A549 (cell line): ENCODE data around the gene TSC2.
"Not testable (repeated sequence)": the region's sequence is repeated elsewhere in the genome, so short reads cannot be mapped to it uniquely, and the experiment has no call there.

ENCODE experiments used
- BHLHE40 ChIP-seq: IDR thresholded peaks from 2 replicates; pipeline ENCODE4 v1.6.1; 2012; ENCODE audit warnings: low read depth, low read length, inconsistent platforms
- CBX2 ChIP-seq: fragments of 200-600 bp; sonication (generic); IDR thresholded peaks from 2 replicates; pipeline ENCODE4 v1.6.1; 2016; ENCODE audit warnings: low read depth, mild to moderate bottlenecking, borderline replicate concordance
- EHMT2 ChIP-seq: fragments of 200-600 bp; sonication (generic); IDR thresholded peaks from 2 replicates; pipeline ENCODE4 v1.6.1; 2016; ENCODE audit warnings: antibody characterized with exemption, low read depth, mild to moderate bottlenecking, moderate library complexity
- MAFK ChIP-seq: fragments of 450-650 bp; IDR thresholded peaks from 2 replicates; pipeline ENCODE4 v1.6.1; 2014; ENCODE audit not compliant: partially characterized antibody
- POLR2A ChIP-seq: IDR thresholded peaks from 2 replicates; pipeline ENCODE4 v1.6.1; 2012; ENCODE audit warnings: mild to moderate bottlenecking, low read length
- POLR2AphosphoS2 ChIP-seq: conservative IDR thresholded peaks from 2 replicates; pipeline ENCODE4 v1.6.1; 2012; ENCODE audit warnings: low read length, improper control_type of control experiment, inconsistent platforms
- RAD21 ChIP-seq, 2 experiments: fragments of >200 bp in 1 of 2; sonication (Bioruptor Twin) in 1 of 2; formaldehyde crosslinking in 1 of 2; IDR thresholded peaks in 1 of 2; conservative IDR thresholded peaks in 1 of 2; 2 replicates in 1 of 2; 3 replicates in 1 of 2; pipeline ENCODE4 v1.6.1; 2012 to 2018; ENCODE audit warnings: inconsistent platforms in 1 of 2
- SMC3 ChIP-seq: fragments of >200 bp; sonication (Bioruptor Twin); formaldehyde crosslinking; IDR thresholded peaks from 3 replicates; pipeline ENCODE4 v1.6.1; 2018; ENCODE audit warnings: inconsistent platforms
- TF ChIP-seq, protein P1 (sequence below): IDR thresholded peaks from 2 replicates; pipeline ENCODE4 v1.6.1; 2012
- TF ChIP-seq, protein P2 (sequence below): fragments of >200 bp; sonication (Bioruptor Twin); formaldehyde crosslinking; IDR thresholded peaks from 3 replicates; pipeline ENCODE4 v1.5.1; 2016
- TF ChIP-seq, protein P3 (sequence below): fragments of 200-600 bp; sonication (generic); IDR thresholded peaks from 2 replicates; pipeline ENCODE4 v1.6.1; 2016; ENCODE audit warnings: antibody characterized with exemption, mild to moderate bottlenecking, moderate library complexity

DNA sequence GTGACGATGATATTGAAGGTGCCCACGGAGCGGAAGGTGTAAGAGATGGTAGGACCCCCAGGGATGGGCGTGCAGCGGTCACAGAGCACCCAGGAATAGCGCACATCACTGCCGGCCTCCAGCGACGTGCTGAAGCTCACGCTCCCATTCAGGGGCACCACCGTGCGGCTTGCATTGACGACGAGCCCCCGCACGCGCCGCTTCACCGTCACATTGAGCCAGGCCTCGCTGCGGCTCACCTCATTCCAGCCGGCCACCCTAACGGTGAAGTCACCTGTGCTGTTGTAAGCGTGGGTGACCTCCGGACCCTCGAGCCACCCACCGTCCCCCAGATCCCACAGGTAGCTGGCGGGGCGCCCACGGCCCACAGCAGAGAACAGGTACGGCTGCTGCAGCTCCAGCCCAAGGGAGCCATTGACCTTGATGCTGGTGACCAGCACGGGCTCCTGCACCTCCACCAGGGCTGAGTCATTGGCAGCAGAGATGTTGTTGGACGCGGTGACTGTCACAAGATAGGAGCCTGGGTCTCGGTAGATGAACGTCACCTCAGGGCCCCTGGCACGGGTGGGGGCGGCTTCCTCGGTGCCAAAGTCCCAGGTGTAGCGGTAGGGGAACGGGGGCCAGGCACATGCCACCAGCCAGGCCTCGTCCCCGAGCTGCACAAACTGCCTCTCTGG is 62.7 kb downstream of the TSC2 start:
- TF ChIP-seq, protein P1, sequence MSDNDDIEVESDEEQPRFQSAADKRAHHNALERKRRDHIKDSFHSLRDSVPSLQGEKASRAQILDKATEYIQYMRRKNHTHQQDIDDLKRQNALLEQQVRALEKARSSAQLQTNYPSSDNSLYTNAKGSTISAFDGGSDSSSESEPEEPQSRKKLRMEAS = not testable (repeated sequence)
- TF ChIP-seq, protein P2, sequence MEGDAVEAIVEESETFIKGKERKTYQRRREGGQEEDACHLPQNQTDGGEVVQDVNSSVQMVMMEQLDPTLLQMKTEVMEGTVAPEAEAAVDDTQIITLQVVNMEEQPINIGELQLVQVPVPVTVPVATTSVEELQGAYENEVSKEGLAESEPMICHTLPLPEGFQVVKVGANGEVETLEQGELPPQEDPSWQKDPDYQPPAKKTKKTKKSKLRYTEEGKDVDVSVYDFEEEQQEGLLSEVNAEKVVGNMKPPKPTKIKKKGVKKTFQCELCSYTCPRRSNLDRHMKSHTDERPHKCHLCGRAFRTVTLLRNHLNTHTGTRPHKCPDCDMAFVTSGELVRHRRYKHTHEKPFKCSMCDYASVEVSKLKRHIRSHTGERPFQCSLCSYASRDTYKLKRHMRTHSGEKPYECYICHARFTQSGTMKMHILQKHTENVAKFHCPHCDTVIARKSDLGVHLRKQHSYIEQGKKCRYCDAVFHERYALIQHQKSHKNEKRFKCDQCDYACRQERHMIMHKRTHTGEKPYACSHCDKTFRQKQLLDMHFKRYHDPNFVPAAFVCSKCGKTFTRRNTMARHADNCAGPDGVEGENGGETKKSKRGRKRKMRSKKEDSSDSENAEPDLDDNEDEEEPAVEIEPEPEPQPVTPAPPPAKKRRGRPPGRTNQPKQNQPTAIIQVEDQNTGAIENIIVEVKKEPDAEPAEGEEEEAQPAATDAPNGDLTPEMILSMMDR = not testable (repeated sequence)
- not testable (repeated sequence) for TF ChIP-seq CBX2; SMC3; POLR2A; MAFK; POLR2AphosphoS2; RAD21 (conservative IDR thresholded peaks at IDR 0.05 in 1 of 2, IDR thresholded peaks at IDR 0.05 in 1 of 2); BHLHE40; EHMT2
- TF ChIP-seq, protein P3, sequence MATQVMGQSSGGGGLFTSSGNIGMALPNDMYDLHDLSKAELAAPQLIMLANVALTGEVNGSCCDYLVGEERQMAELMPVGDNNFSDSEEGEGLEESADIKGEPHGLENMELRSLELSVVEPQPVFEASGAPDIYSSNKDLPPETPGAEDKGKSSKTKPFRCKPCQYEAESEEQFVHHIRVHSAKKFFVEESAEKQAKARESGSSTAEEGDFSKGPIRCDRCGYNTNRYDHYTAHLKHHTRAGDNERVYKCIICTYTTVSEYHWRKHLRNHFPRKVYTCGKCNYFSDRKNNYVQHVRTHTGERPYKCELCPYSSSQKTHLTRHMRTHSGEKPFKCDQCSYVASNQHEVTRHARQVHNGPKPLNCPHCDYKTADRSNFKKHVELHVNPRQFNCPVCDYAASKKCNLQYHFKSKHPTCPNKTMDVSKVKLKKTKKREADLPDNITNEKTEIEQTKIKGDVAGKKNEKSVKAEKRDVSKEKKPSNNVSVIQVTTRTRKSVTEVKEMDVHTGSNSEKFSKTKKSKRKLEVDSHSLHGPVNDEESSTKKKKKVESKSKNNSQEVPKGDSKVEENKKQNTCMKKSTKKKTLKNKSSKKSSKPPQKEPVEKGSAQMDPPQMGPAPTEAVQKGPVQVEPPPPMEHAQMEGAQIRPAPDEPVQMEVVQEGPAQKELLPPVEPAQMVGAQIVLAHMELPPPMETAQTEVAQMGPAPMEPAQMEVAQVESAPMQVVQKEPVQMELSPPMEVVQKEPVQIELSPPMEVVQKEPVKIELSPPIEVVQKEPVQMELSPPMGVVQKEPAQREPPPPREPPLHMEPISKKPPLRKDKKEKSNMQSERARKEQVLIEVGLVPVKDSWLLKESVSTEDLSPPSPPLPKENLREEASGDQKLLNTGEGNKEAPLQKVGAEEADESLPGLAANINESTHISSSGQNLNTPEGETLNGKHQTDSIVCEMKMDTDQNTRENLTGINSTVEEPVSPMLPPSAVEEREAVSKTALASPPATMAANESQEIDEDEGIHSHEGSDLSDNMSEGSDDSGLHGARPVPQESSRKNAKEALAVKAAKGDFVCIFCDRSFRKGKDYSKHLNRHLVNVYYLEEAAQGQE = not testable (repeated sequence)
